Adrenal gland (tissue), 19 donors: Measurements from ENCODE around the gene NRBP1. TPM values are rescaled to one million over a fixed set of nuclear protein-coding genes. Genes with fewer than 3 reads are reported as not detected.

ENCODE experiments used
- DNase-seq, 7 donors: peaks; one replicate each; pipeline ENCODE4 v3.0.0-alpha.2; 2019 to 2020
- H3K27ac ChIP-seq, 5 donors: fragments of 200-600 bp; sonication (generic) in 4 of 5; 1 replicate in 3 of 5; 2 replicates in 2 of 5; pipeline versions ENCODE4 v1.5.1 to v1.8.0; 2016 to 2020; ENCODE audit warnings: mild to moderate bottlenecking in 1 of 5
- H3K27me3 ChIP-seq: fragments of 200-600 bp; 2 replicates; pipeline ENCODE4 v1.8.0; 2021
- H3K36me3 ChIP-seq, 2 donors: fragments of 200-600 bp; replicated peaks in 1 of 2; 1 replicate in 1 of 2; 2 replicates in 1 of 2; pipeline versions ENCODE4 v1.5.1 to v1.8.0; 2018 to 2022
- H3K4me1 ChIP-seq, 2 donors: fragments of 200-600 bp; replicated peaks in 1 of 2; 1 replicate in 1 of 2; 2 replicates in 1 of 2; pipeline versions ENCODE4 v1.5.1 to v1.8.0; 2018 to 2021
- H3K4me3 ChIP-seq, 4 donors: fragments of 200-600 bp; sonication (generic) in 3 of 4; one replicate each; pipeline ENCODE4 v1.5.1; 2016 to 2018
- H3K9me3 ChIP-seq, 3 donors: fragments of 200-600 bp; sonication (generic) in 1 of 3; replicated peaks in 1 of 3; 1 replicate in 2 of 3; 2 replicates in 1 of 3; pipeline versions ENCODE4 v1.5.1 to v1.8.0; 2016 to 2021
- POLR2A ChIP-seq, 2 donors: fragments of 450-650 bp; IDR thresholded peaks; one replicate each; pipeline ENCODE4 v1.6.1; 2017; ENCODE audit warnings: antibody characterized with exemption in 2 of 2, mild to moderate bottlenecking in 2 of 2, moderate library complexity in 1 of 2
- WGBS, 4 donors: extraction: QIAGEN DNeasy Blood & Tissue Kit in 2 of 4; methylation state at CpG; one replicate each; pipeline versions ENCODE4 v1.1.5 to v1.1.7; 2013 to 2017; 5-methylcytosine and 5-hydroxymethylcytosine counted together
- intact Hi-C, 2 donors: fragments of 100-400 bp; cut with DNase I; formaldehyde crosslinking; loops; one replicate each; pipeline versions ENCODE4 v1.14.1 to v1.15.0; 2022 to 2023
- long read RNA-seq, 10 donors: library from polyadenylated mRNA in 3 of 10; unstranded in 2 of 10; stranded (forward) in 1 of 10; transcript quantifications; one replicate each; pipeline ENCODE4 v2.0.0 and lab custom pipeline, GENCODE V29; 2021 to 2026
- polyA plus RNA-seq, 3 donors: library from polyadenylated mRNA; stranded (reverse); fragments of 200-250 nt in 2 of 3; fragments of 350-450 nt in 1 of 3; fragmentation: Illumina TruSeq in 1 of 3; extraction: RNeasy Lipid Tissue Mini Kit (QIAGEN cat#74804) in 1 of 3; gene quantifications; one replicate each; pipeline ENCODE4 v1.2.3, GENCODE V29; 2013 to 2014
- total RNA-seq, 9 donors: library from RNA; depleted of rRNA in 4 of 9; stranded (reverse); fragments of >200 nt in 4 of 9; fragments of 120-200 nt in 1 of 9; fragmentation: NEBNext Ultra II Directional in 1 of 9; extraction: Animal tissue kit (Norgen Biotek cat#: 25700) in 1 of 9; gene quantifications; one replicate each; pipeline versions ENCODE4 v1.1.0 to v1.2.4, GENCODE V29; 2013 to 2023
- TF ChIP-seq, protein P1 (sequence below), 6 experiments: fragments of 450-650 bp in 4 of 6; fragments of 200-600 bp in 2 of 6; sonication (generic) in 1 of 6; IDR thresholded peaks; 1 replicate in 5 of 6; 2 replicates in 1 of 6; pipeline versions ENCODE4 v1.5.1 to v1.8.0; 2016 to 2021; ENCODE audit warnings: antibody characterized with exemption in 6 of 6, mild to moderate bottlenecking in 2 of 6, moderate library complexity in 1 of 6
- donor health status: healthy with polysubstance abuse.
- donor health status: Bipolar disorder and iron deficiency.
- donor health status: DM: yes; HTN: yes; CAD: no.
- donor health status: DM: no; HTN: no; CAD: no.
- donor health status: DM: no; HTN: no; CAD: no.
- donor health status: DM: yes; HTN: yes; CAD: no.

Gene NRBP1
- total RNA-seq, result 100 to 1,000 TPM in 1 of 9 donors, 10 to 100 TPM in 8; 48.4 to 100 (median 75.4) TPM
- polyA plus RNA-seq, result 100 to 1,000 TPM in 1 of 3 donors, 10 to 100 TPM in 2; 52.7 to 126 (median 58.1) TPM
- long read RNA-seq, donor 1, partial matches to known transcripts, result 49 of 51 reads
- long read RNA-seq, donor 1, other reads (novel, unspliced or antisense), result 0 of 51 reads
- long read RNA-seq, donor 2, partial matches to known transcripts, result 49 of 50 reads
- long read RNA-seq, donor 2, other reads (novel, unspliced or antisense), result 0 of 50 reads
- long read RNA-seq, donor 3, partial matches to known transcripts, result 58 of 58 reads
- long read RNA-seq, donor 3, other reads (novel, unspliced or antisense), result 0 of 58 reads
- long read RNA-seq, donor 4, transcript NRBP1-203 (18 exons, 2,163 nt), result major isoform, 8 of 66 reads
- long read RNA-seq, donor 4, partial matches to known transcripts, result 57 of 66 reads
- long read RNA-seq, donor 4, other reads (novel, unspliced or antisense), result 1 of 66 reads
- long read RNA-seq, donor 5, transcript NRBP1-203 (18 exons, 2,163 nt), result major isoform, 19 of 244 reads
- long read RNA-seq, donor 5, partial matches to known transcripts, result 218 of 244 reads
- long read RNA-seq, donor 5, other reads (novel, unspliced or antisense), result 7 of 244 reads
- long read RNA-seq, donor 6, partial matches to known transcripts, result 42 of 47 reads
- long read RNA-seq, donor 6, other reads (novel, unspliced or antisense), result 2 of 47 reads
- long read RNA-seq, donor 7, partial matches to known transcripts, result 51 of 51 reads
- long read RNA-seq, donor 7, other reads (novel, unspliced or antisense), result 0 of 51 reads
- long read RNA-seq, donor 8, transcript NRBP1-203 (18 exons, 2,163 nt), result major isoform, 5 of 110 reads
- long read RNA-seq, donor 8, partial matches to known transcripts, result 105 of 110 reads
- long read RNA-seq, donor 8, other reads (novel, unspliced or antisense), result 0 of 110 reads
- long read RNA-seq, donor 9, partial matches to known transcripts, result 63 of 64 reads
- long read RNA-seq, donor 9, other reads (novel, unspliced or antisense), result 0 of 64 reads
- long read RNA-seq, donor 10, partial matches to known transcripts, result 64 of 65 reads
- long read RNA-seq, donor 10, other reads (novel, unspliced or antisense), result 0 of 65 reads

DNA sequence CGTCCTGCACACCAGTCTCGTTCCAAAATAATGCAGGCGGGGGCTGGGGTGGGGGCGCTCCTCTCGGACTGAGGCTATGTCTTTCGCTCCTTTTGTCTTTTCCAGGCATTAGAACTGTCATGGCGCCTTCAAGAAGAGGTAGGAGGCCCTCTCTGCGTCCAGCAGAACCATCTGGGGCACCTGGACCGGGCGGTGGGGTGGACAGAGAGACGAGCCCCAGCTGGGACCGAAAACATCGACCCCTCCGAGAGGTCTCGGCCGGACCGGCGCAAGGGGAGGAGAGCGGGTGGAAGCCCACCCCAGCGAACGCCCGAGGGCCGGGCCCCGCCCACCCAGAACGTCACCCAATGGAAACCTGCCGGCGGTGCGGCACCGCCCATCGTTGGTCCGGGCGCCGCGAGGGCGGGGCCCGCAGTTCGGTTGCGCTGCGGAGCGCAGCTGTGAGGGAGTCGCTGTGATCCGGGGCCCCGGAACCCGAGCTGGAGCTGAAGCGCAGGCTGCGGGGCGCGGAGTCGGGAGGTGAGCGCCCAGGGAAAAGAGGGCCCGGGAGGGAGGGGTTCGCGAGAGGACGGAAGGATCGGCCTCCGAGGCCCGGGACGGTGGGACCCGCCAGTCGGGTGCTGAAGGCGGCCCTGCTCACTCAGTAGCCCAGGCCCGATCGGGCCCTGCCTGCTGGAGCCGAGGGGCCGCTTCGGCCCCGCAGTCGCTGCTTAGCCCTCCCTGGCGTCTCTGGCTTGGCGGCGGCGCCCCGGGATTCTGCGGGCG, at the start of gene NRBP1:
Gene NRBP1, plus strand, starts transcription at position 419 of the 765 bp plus-strand sequence. CDS start 4,643 bp downstream, outside the sequence.
- H3K4me1 ChIP-seq, result peaks cover 13 to 33% of the 10 kb centered on the region in 2 donors
- peaks cover 0 to 4% of the 10 kb centered on the region in 2 donors for H3K36me3 ChIP-seq
- 0 to 1% (median 0%) methylated on average over 8 to 75 of the region's 75 CpGs for WGBS, 4 donors
- TF ChIP-seq, protein P1, sequence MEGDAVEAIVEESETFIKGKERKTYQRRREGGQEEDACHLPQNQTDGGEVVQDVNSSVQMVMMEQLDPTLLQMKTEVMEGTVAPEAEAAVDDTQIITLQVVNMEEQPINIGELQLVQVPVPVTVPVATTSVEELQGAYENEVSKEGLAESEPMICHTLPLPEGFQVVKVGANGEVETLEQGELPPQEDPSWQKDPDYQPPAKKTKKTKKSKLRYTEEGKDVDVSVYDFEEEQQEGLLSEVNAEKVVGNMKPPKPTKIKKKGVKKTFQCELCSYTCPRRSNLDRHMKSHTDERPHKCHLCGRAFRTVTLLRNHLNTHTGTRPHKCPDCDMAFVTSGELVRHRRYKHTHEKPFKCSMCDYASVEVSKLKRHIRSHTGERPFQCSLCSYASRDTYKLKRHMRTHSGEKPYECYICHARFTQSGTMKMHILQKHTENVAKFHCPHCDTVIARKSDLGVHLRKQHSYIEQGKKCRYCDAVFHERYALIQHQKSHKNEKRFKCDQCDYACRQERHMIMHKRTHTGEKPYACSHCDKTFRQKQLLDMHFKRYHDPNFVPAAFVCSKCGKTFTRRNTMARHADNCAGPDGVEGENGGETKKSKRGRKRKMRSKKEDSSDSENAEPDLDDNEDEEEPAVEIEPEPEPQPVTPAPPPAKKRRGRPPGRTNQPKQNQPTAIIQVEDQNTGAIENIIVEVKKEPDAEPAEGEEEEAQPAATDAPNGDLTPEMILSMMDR (IDR thresholded peaks at IDR 0.05), result peak in 1 of 6 experiments; percentile 3
- peak; percentile 93 to 96 for TF ChIP-seq POLR2A (IDR thresholded peaks at IDR 0.05)
- peak; percentile 86 to 95 (median 93) for DNase-seq
- no peaks in the 10 kb centered on the region for H3K27me3 ChIP-seq
- peak within 1 kb of the TSS; percentile 48 to 96 (median 84) for H3K4me3 ChIP-seq
- no peaks in the 10 kb centered on the region for H3K9me3 ChIP-seq
- H3K27ac ChIP-seq, result peak within 1 kb of the TSS; percentile 90 to 100 (median 97)
- intact Hi-C loops, result no loop called here

DNA sequence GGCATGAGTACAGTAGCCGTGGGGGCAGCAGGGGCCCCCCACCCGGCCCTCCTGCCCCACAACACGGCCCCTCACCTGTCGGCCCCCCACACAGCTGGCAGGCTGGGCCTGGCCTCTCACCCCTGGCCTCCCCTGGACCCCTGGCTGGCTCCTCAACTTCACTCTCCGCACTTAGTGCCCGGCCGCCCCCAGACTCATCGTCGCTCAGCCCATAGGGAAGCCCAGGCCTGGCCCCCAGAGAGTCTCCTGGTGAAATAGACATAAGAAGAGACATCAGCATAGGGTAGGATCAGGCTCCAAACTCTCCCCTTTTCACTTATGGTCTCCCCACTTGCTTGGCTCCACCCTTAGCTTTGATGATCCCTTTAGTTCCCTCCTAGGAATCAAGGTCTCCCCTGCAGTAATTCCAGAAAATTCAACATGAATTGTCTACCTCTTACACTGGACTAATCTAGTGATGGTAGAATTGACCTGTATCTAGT, 49.6 kb upstream of the NRBP1 start:
- TF ChIP-seq, protein P1 (IDR thresholded peaks at IDR 0.05), result no peak
- TF ChIP-seq POLR2A (IDR thresholded peaks at IDR 0.05), result no peak
- Histone ChIP-seq H3K27me3 (no peaks in the 10 kb centered on the region), H3K4me3 (peak overlapping the region in 1 of 4 donors; percentile 81), H3K27ac (peak overlapping the region in 3 of 5 donors; percentile 56 to 94 (median 82)), H3K4me1 (peaks cover 4 to 23% of the 10 kb centered on the region in 2 donors), H3K9me3 (no peaks in the 10 kb centered on the region), H3K36me3 (peaks cover 0 to 67% of the 10 kb centered on the region in 2 donors)
- intact Hi-C loops, result no loop called here
- 70 to 95% (median 82%) methylated on average over 6 to 9 of the region's 9 CpGs; no CpG with 5 or more reads in 1 of the 4 donors for WGBS, 4 donors
- peak in 2 of 7 donors; percentile 31 to 53 for DNase-seq

DNA sequence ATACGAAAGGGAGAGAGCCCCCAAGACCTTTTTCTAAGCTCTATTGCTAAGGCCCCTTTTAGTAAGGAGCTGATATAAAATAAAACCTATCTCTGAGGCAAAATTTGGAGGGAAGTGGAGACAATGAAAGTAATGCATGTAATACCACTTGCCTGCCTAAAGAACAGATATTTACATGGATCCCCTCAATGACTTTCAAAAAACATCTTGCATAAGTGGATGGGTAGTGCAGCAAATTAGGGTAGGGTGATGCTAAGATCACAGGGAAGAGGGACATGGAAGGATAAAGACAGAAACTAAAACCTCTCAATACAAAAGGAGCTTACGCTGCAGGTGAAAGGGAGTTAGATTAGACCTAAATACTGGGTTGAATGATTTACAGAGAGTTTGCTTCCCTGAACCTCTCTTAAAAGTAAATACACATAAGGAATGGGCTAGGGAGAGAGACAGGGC, 49.0 kb upstream of the NRBP1 start:
- Histone ChIP-seq H3K36me3 (peaks cover 0 to 67% of the 10 kb centered on the region in 2 donors), H3K9me3 (no peaks in the 10 kb centered on the region), H3K27me3 (no peaks in the 10 kb centered on the region), H3K4me1 (peaks cover 4 to 23% of the 10 kb centered on the region in 2 donors), H3K27ac (peak overlapping the region; percentile 58 to 94 (median 85)), H3K4me3 (peak overlapping the region in 1 of 4 donors; percentile 81)
- intact Hi-C loops, result no loop called here
- WGBS, 4 donors, result 73 to 80% (median 75%) methylated on average over 2 of the region's 2 CpGs
- DNase-seq, result no peak
- no peak for TF ChIP-seq POLR2A (IDR thresholded peaks at IDR 0.05)
- TF ChIP-seq, protein P1 (IDR thresholded peaks at IDR 0.05), result no peak
